Middle frontal gyrus (tissue), 1 donor: ENCODE results near the gene ACTA2.
"Not testable (repeated sequence)": the region's sequence is repeated elsewhere in the genome, so short reads cannot be mapped to it uniquely, and the experiment has no call there.

ENCODE experiments used
- DNase-seq: peaks from one replicate; pipeline ENCODE4 v3.0.0-alpha.2; 2015; ENCODE audit warnings: low spot score; ENCODE audit errors: extremely low spot score

The ACTA2 gene

GRCh38 chr10:88949912-88950837 lies 2.4 kb downstream of the ACTA2 start:
- no peak for DNase-seq

- DNase-seq, result no peak
These were observed 3.5 kb downstream of the ACTA2 start for GRCh38 chr10:88949051-88949450.

GRCh38 chr10:88946965-88947590 lies 5.5 kb downstream of the ACTA2 start:
- DNase-seq, result no peak

GRCh38 chr10:88946200-88946599 lies 6.4 kb downstream of the ACTA2 start:
- no peak for DNase-seq

- DNase-seq, result no peak
These were observed 7.8 kb downstream of the ACTA2 start for GRCh38 chr10:88944813-88945212.

GRCh38 chr10:88943778-88944177 lies 8.8 kb downstream of the ACTA2 start:
- no peak for DNase-seq

- no peak for DNase-seq
These were observed 11.5 kb downstream of the ACTA2 start for GRCh38 chr10:88941026-88941425.

- DNase-seq, result no peak
These were observed 13.6 kb downstream of the ACTA2 start for GRCh38 chr10:88938938-88939337.

- DNase-seq, result no peak
These were observed 14.5 kb downstream of the ACTA2 start for GRCh38 chr10:88938039-88938438.

- DNase-seq, result no peak
These were observed 15.9 kb downstream of the ACTA2 start for GRCh38 chr10:88936656-88937055.

GRCh38 chr10:88934900-88935672 lies 17.5 kb downstream of the ACTA2 start:
- DNase-seq, result peak; percentile 75

- DNase-seq, result no peak
These were observed 19.0 kb downstream of the ACTA2 start for GRCh38 chr10:88933564-88933963.

GRCh38 chr10:88932539-88933256 lies 19.9 kb downstream of the ACTA2 start:
- peak; percentile 78 for DNase-seq

- not testable (repeated sequence) for DNase-seq
These were observed 20.5 kb downstream of the ACTA2 start for GRCh38 chr10:88932029-88932428.

GRCh38 chr10:88931548-88931947 lies 21.0 kb downstream of the ACTA2 start:
- DNase-seq, result no peak

- no peak for DNase-seq
These were observed 24.3 kb downstream of the ACTA2 start for GRCh38 chr10:88928254-88928653.

GRCh38 chr10:88927416-88927690 lies 25.2 kb downstream of the ACTA2 start:
- DNase-seq, result no peak

- no peak for DNase-seq
These were observed 25.8 kb downstream of the ACTA2 start for GRCh38 chr10:88926566-88927415.

GRCh38 chr10:88923520-88923919 lies 29.1 kb downstream of the ACTA2 start:
- DNase-seq, result no peak

- DNase-seq, result no peak
These were observed 30.5 kb downstream of the ACTA2 start for GRCh38 chr10:88922041-88922440.
